Activated T-helper 9 cell treated with anti-CD3 and anti-CD28 coated beads, Interleukin-2, amount 50 U/mL, for 16 hours (primary cell): ENCODE results near the gene RCAN3.
"Not testable (repeated sequence)": the region's sequence is repeated elsewhere in the genome, so short reads cannot be mapped to it uniquely, and the experiment has no call there.

Source experiments
- DNase-seq: peaks from one replicate; pipeline ENCODE4 v3.0.0-alpha.2; 2020; ENCODE audit warnings: low read depth

RCAN3 gene

DNA sequence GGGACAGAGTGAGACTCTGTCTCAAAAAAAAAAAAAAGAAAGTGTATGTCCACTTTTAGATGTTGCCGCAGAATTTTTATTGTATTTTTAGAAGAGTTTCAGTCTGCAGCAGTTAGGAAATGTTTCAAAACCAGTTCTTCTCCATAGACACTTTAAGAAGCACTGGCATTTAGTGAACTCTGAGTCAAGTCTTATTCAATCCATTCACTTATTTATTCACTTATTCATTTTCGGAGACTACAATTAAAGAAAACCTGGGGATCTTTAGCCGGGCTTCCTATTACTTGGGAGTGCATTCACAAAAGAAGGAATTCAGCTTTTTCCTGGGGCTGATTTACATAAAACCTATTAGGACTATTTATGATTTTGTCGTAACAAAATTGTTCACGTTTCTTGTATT, 12.3 kb downstream of the RCAN3 start:
- DNase-seq: no peak

- not testable (repeated sequence) for DNase-seq
Observed at GRCh38 chr1:24515671-24516209, 13.1 kb downstream of the RCAN3 start.

GRCh38 chr1:24516506-24516905, 13.9 kb downstream of the RCAN3 start:
- no peak for DNase-seq

DNA sequence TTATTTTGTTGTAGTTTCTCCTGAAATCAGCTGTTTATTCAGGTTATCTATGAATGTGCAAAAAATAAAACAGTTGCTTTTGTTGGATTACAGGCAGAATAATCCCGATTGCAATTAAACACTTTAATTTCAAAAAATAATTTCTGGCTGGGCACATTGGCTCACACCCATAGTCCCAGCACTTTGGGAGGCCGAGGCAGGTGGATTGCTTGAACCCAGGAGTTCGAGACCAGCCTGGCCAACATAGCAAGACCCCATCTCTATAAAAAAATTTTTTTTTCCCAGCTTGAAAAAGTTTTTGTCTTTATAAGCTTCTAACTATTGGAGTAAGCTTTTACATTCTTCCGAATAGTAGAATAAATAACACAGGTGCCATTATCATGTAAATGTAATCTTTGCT, 15.3 kb downstream of the RCAN3 start:
- no peak for DNase-seq

DNA sequence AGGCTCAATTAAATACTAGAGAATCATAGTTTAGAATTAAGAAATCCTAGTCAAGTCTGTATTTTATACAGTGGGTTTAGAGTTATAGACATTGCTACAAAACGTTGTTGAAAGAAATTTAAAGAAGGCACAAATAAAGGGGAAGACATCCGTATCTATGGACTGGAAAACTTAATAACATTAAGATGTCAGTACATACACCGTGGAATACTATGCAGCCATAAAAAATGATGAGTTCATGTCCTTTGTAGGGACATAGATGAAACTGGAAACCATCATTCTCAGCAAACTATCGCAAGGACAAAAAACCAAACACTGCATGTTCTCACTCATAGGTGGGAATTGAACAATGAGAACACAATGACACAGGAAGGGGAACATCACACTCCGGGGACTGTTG, 17.6 kb downstream of the RCAN3 start:
- DNase-seq: not testable (repeated sequence)

DNA sequence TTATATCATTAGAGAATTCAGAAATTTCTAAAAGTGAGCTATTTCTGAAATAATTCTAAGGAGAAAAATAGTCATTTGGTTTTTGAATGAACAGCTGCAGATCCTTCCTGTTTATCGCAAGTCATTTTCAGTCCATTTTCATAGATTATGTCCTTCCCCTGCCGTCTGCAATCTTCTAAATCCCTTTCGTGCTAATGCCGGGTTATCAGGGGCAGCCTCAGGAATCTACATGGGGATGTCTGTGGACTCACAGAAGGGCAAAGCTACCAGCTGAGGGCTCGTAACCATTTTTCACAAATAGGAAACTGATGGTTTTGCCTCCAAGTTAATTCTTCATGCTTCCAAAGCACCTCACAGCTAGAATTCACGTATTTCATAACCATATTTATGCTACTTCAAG, 23.0 kb downstream of the RCAN3 start:
- DNase-seq: no peak

- no peak for DNase-seq
Observed at GRCh38 chr1:24526045-24526444, 23.4 kb downstream of the RCAN3 start.

DNA sequence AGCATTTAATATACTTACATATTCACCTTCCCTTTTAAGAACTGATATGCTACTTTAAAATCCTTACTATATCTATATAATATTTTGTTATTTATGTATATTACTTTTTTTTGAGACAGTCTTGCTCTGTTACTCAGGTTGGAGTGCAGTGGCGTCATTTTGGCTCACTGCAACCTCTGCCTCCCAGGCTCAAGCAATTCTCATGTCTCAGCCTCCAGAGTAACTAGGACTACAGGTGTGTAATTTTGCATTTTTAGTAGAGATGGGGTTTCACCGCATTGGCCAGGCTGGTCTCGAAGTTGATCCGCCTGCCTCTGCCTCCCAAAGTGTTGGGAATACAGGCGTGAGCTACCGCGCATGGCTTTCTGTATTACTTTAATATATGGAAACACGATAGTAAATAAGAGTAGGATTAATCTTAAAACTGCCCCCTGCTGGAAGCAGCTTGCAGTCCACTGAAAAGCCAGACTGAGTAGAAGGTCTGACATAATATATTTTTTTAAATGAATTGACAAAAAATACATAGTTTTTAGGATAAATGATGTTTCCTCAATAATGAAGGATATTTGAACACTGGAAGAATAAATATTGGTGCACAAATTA, 24.4 kb downstream of the RCAN3 start:
- DNase-seq: peak; percentile 20

- no peak for DNase-seq
Observed at GRCh38 chr1:24528744-24529143, 26.1 kb downstream of the RCAN3 start.

DNA sequence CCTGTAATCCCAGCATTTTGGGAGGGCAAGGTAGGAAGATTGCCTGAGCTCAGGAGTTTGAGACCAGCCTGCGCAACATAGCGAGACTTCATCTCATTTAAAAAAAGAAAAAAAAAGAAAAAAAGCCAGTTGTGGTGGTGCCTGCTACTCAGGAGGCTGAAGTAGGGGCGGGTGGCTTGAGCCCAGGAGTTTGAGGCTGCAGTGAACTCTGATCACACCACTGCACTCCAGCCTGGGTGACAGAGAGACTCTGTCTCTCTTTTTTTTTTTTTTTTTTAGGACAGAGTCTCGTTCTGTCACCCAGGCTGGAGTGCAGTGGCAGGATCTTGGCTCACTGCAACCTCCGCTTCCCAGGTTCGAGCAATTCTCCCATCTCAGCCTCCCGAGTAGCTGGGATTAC, 26.7 kb downstream of the RCAN3 start:
- DNase-seq: not testable (repeated sequence)

- peak; percentile 66 for DNase-seq
Observed at GRCh38 chr1:24535021-24535424, 32.4 kb downstream of the RCAN3 start.

DNA sequence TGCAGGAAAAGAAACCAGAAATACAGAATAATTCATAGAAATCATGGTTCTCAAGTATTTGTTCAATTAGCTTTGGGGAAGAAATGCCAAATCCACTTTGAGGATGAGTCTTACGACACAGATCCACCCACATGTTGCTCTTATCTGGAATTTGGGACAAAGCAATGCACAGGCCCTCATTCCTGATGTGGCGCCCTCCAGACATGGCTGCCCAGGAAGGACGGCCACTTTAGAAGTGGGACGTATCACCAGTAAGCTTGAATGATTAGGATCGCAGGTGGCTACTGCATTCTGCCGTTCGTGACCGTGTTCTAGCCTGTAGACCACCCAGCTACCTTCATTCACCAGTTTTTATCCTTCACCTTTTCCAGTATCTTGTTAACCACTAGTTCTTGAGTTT, 33.1 kb downstream of the RCAN3 start:
- no peak for DNase-seq

- DNase-seq: peak; percentile 42
Observed at GRCh38 chr1:24536391-24536840, 33.8 kb downstream of the RCAN3 start.

- no peak for DNase-seq
Observed at GRCh38 chr1:24540051-24540905, 37.6 kb downstream of the RCAN3 start.

DNA sequence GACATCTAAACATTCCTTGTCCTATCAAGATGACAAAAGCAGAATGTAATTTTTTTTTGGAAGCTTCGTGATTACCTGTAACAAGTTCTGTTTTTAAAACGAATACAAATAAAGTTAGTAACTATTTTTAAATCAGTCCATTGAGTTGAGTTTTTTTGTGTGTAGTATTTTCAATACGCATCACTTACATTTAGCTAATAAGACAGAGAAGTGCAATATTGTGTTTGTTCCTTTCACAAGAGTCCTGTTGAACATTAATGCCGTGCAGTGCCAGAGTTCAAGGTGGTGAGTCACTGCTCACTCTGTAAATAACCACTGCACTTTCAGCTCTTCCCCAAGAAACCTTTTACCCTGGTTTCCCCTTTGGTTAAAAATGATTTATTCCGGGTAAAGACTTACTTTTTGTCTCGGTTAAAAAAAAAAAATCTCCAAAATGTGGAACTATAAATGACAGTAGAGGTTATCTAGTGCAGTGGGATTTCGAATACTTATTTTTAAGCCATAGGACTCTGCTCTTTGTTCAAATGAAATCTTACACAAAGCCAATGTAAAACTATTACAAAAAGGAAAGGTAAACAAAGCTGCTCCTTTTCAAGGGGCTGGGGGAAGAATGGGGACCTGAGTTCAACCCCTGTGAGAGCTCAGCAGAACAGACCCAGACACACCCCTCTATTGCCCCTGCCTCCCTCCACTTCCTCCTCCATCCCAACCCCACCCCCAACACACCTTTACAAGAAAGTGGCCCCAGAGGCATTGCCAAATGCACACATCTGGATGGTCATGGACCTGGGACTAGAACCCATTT, 38.5 kb downstream of the RCAN3 start:
- DNase-seq: no peak

DNA sequence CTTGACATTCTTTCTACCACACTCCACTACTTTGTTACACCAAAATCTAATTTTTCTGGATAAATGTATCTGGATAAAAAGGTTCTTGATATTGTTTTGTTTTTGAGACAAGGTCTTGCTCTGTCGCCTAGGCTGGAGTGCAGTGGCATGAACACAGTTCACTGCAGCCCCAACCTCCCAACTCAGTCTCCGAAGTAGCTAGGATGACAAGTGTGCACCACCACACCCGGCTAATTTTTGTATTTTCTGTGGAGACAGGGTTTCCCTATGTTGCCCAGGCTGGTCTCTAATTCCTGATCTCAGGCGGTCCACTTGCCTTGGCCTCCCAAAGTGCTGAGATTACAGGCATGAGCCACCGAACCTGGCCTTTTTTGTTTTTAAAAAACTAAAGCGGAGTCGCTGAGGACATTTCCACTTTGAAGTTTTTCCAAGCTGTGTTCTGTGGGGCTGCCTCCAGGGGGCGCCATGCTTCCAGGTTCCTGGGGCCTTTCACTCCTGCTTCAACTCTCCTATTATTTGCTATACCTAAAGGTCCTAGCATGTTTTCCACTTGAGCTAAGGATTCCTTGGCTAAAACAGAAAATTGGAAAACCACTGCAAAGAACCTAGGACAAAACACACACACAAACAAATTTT, 39.2 kb downstream of the RCAN3 start:
- no peak for DNase-seq

DNA sequence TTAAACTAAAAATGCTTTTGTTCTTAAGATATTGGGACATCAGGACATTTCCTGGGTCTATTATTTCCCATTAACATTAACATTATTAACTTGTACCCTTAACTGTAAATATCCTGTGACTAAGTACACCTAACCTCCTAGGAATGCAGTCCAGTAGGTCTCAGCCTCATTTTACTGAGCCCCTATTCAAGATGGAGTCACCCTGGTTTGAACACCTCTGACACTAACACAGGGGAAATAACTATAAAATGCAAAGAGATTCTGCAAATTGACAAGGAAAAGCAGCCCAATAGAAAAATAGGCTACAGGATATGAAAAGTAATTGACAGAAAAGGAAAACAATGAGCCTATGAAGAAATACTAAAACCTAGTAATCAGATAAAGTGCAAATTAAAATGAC, 41.6 kb downstream of the RCAN3 start:
- DNase-seq: no peak

GRCh38 chr1:24545662-24546061, 43.0 kb downstream of the RCAN3 start:
- no peak for DNase-seq

DNA sequence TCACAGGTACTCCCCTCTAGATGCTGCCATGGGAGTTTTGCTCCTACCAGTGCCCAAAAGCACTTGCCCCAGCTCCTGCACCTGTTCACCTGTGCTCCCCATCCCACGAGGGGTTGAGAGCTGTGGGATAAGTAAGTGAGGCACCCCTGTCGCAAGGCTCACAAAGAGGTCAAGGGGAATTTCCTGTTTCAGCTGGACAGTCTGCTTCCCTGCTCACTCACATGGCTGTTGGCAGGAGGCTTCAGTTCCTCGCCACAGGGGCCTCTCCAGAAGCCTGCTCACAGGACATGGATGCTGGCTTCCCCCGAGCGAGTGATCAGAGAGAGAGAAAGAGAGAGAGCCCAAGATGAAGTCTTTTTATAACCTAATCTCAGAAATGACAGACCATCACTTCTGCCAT, 44.6 kb downstream of the RCAN3 start:
- no peak for DNase-seq

DNA sequence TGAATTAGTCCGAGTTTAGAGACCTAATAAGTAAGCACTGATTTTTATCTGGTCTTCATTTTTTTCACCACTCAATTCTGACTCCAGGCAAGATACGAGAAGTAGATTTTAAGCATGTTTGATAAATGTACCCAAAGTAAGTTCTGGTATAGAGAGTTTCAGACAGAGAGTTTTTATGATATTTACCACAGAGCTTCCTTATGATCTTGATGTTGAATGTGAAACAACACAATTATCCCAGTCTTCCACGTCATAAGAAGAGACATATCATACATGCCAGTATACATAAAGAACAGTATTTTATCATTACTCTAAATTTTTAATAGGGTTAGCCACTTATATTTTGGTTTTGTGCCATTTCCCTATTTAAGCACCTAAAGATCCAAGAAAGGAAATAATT, 45.4 kb downstream of the RCAN3 start:
- DNase-seq: no peak

- not testable (repeated sequence) for DNase-seq
Observed at GRCh38 chr1:24549210-24549609, 46.6 kb downstream of the RCAN3 start.
